Vagina (tissue), 2 donors: ENCODE results near the gene CNIH3. TPM values are rescaled to one million over a fixed set of nuclear protein-coding genes. Genes with fewer than 3 reads are reported as not detected.

Experiments
- DNase-seq, 2 donors: peaks; one replicate each; pipeline ENCODE4 v3.0.0-alpha.2; 2017; ENCODE audit errors: extremely low spot score in 2 of 2
- H3K27ac ChIP-seq: fragments of 200-600 bp; sonication (generic); one replicate; pipeline ENCODE4 v1.5.1; 2019
- H3K27me3 ChIP-seq: fragments of 200-600 bp; sonication (generic); one replicate; pipeline ENCODE4 v1.5.1; 2019
- H3K36me3 ChIP-seq, 2 donors: fragments of 200-600 bp; sonication (generic); one replicate each; pipeline ENCODE4 v1.5.1; 2017 to 2019
- H3K4me1 ChIP-seq: fragments of 200-600 bp; sonication (generic); one replicate; pipeline ENCODE4 v1.5.1; 2019
- H3K4me3 ChIP-seq, 2 donors: fragments of 200-600 bp; sonication (generic); 1 replicate in 1 of 2; 2 replicates in 1 of 2; pipeline ENCODE4 v1.5.1; 2016 to 2019
- H3K9me3 ChIP-seq: fragments of 200-600 bp; sonication (generic); one replicate; pipeline ENCODE4 v1.5.1; 2019
- CTCF ChIP-seq, 3 experiments: fragments of 450-650 bp in 2 of 3; fragments of 200-600 bp in 1 of 3; sonication (generic) in 1 of 3; IDR thresholded peaks; one replicate each; pipeline ENCODE4 v1.5.1; 2017 to 2019; ENCODE audit warnings: antibody characterized with exemption in 3 of 3, mild to moderate bottlenecking in 2 of 3, moderate library complexity in 2 of 3
- POLR2A ChIP-seq, 2 donors: fragments of 450-650 bp; IDR thresholded peaks; one replicate each; pipeline ENCODE4 v1.6.1; 2017; ENCODE audit warnings: antibody characterized with exemption in 2 of 2, mild to moderate bottlenecking in 2 of 2, moderate library complexity in 2 of 2
- POLR2AphosphoS5 ChIP-seq, 2 donors: sonication (generic); formaldehyde crosslinking; IDR thresholded peaks; one replicate each; pipeline ENCODE4 v1.9.0; 2017; ENCODE audit warnings: antibody characterized with exemption in 2 of 2, mild to moderate bottlenecking in 2 of 2, low read depth in 1 of 2; ENCODE audit not compliant: insufficient read depth in 1 of 2
- intact Hi-C: fragments of 100-400 bp; cut with DNase I; formaldehyde crosslinking; loops from one replicate; pipeline ENCODE4 v1.15.1; 2023
- total RNA-seq: library from RNA; depleted of rRNA; stranded (reverse); fragments of >200 nt; gene quantifications from one replicate; pipeline ENCODE4 v1.2.3, GENCODE V29; 2016

The CNIH3 gene
- total RNA-seq, 1 donor from 2014 or later: not detected

- no peaks in the 10 kb centered on the region for H3K36me3 ChIP-seq
- no peak for TF ChIP-seq POLR2AphosphoS5 (IDR thresholded peaks at IDR 0.05; ENCODE audit: insufficient read depth in 1 of 2, low read depth in 1 of 2)
- no peak for TF ChIP-seq POLR2A (IDR thresholded peaks at IDR 0.05)
- no peak for TF ChIP-seq CTCF (IDR thresholded peaks at IDR 0.05)
- no peaks in the 10 kb centered on the region for H3K27me3 ChIP-seq
- no peak overlapping the region for H3K27ac ChIP-seq
- H3K4me3 ChIP-seq: no peak overlapping the region
- no peaks in the 10 kb centered on the region for H3K9me3 ChIP-seq
- intact Hi-C loops: no loop called here
- DNase-seq: peak; percentile 69 to 79
- H3K4me1 ChIP-seq: no peaks in the 10 kb centered on the region
Observed at GRCh38 chr1:224755586-224755985, 139.5 kb downstream of the CNIH3 start.

GRCh38 chr1:224757508-224757907, 141.4 kb downstream of the CNIH3 start:
- Histone ChIP-seq H3K4me3 (no peak overlapping the region), H3K27ac (no peak overlapping the region)
- intact Hi-C loops: no loop called here

GRCh38 chr1:224759135-224759534, 143.0 kb downstream of the CNIH3 start:
- DNase-seq: peak in 1 of 2 donors; percentile 22
- no peaks in the 10 kb centered on the region for H3K9me3 ChIP-seq
- H3K4me3 ChIP-seq: no peak overlapping the region
- H3K27ac ChIP-seq: peak overlapping the region; percentile 62
- intact Hi-C loops: no loop called here
- H3K36me3 ChIP-seq: no peaks in the 10 kb centered on the region
- H3K4me1 ChIP-seq: no peaks in the 10 kb centered on the region
- TF ChIP-seq POLR2AphosphoS5 (IDR thresholded peaks at IDR 0.05; ENCODE audit: insufficient read depth in 1 of 2, low read depth in 1 of 2): no peak
- TF ChIP-seq POLR2A (IDR thresholded peaks at IDR 0.05): no peak
- TF ChIP-seq CTCF (IDR thresholded peaks at IDR 0.05): no peak
- H3K27me3 ChIP-seq: no peaks in the 10 kb centered on the region

More at GRCh38 chr1:224757508-224757907, 141.4 kb downstream of the CNIH3 start:
- no peaks in the 10 kb centered on the region for H3K9me3 ChIP-seq
- no peaks in the 10 kb centered on the region for H3K27me3 ChIP-seq
- TF ChIP-seq POLR2A (IDR thresholded peaks at IDR 0.05) (no peak), POLR2AphosphoS5 (IDR thresholded peaks at IDR 0.05; ENCODE audit: insufficient read depth in 1 of 2, low read depth in 1 of 2) (no peak), CTCF (IDR thresholded peaks at IDR 0.05) (no peak)
- no peaks in the 10 kb centered on the region for H3K36me3 ChIP-seq
- no peaks in the 10 kb centered on the region for H3K4me1 ChIP-seq
- DNase-seq: no peak

- Histone ChIP-seq H3K9me3 (no peaks in the 10 kb centered on the region), H3K4me3 (no peak overlapping the region), H3K36me3 (no peaks in the 10 kb centered on the region), H3K4me1 (no peaks in the 10 kb centered on the region), H3K27ac (peak overlapping the region; percentile 62), H3K27me3 (no peaks in the 10 kb centered on the region)
- TF ChIP-seq CTCF (IDR thresholded peaks at IDR 0.05) (no peak), POLR2AphosphoS5 (IDR thresholded peaks at IDR 0.05; ENCODE audit: insufficient read depth in 1 of 2, low read depth in 1 of 2) (no peak), POLR2A (IDR thresholded peaks at IDR 0.05) (no peak)
- peak; percentile 19 to 86 for DNase-seq
- intact Hi-C loops: no loop called here
Observed at GRCh38 chr1:224759681-224760091, 143.6 kb downstream of the CNIH3 start.

- intact Hi-C loops: no loop called here
- Histone ChIP-seq H3K36me3 (no peaks in the 10 kb centered on the region), H3K9me3 (no peaks in the 10 kb centered on the region), H3K4me3 (no peak overlapping the region), H3K27ac (peak overlapping the region; percentile 49), H3K4me1 (no peaks in the 10 kb centered on the region), H3K27me3 (no peaks in the 10 kb centered on the region)
- DNase-seq: peak; percentile 67 to 86
- TF ChIP-seq POLR2AphosphoS5 (IDR thresholded peaks at IDR 0.05; ENCODE audit: insufficient read depth in 1 of 2, low read depth in 1 of 2) (no peak), CTCF (IDR thresholded peaks at IDR 0.05) (no peak), POLR2A (IDR thresholded peaks at IDR 0.05) (no peak)
Observed at GRCh38 chr1:224760163-224760562, 144.0 kb downstream of the CNIH3 start.
